Sigmoid colon (tissue), 4 donors: ENCODE data around the gene CCNL2.

Experiments used
- POLR2AphosphoS5 ChIP-seq, 4 donors: sonication (generic); formaldehyde crosslinking; IDR thresholded peaks; one replicate each; pipeline ENCODE4 v1.6.1; 2017; ENCODE audit warnings: antibody characterized with exemption in 4 of 4
- TF ChIP-seq, protein P1 (sequence below), 4 experiments: fragments of 450-650 bp in 3 of 4; fragments of 200-600 bp in 1 of 4; IDR thresholded peaks; one replicate each; pipeline ENCODE4 v1.5.1; 2016 to 2019; ENCODE audit warnings: antibody characterized with exemption in 4 of 4, mild to moderate bottlenecking in 3 of 4, moderate library complexity in 2 of 4

- TF ChIP-seq, protein P1, sequence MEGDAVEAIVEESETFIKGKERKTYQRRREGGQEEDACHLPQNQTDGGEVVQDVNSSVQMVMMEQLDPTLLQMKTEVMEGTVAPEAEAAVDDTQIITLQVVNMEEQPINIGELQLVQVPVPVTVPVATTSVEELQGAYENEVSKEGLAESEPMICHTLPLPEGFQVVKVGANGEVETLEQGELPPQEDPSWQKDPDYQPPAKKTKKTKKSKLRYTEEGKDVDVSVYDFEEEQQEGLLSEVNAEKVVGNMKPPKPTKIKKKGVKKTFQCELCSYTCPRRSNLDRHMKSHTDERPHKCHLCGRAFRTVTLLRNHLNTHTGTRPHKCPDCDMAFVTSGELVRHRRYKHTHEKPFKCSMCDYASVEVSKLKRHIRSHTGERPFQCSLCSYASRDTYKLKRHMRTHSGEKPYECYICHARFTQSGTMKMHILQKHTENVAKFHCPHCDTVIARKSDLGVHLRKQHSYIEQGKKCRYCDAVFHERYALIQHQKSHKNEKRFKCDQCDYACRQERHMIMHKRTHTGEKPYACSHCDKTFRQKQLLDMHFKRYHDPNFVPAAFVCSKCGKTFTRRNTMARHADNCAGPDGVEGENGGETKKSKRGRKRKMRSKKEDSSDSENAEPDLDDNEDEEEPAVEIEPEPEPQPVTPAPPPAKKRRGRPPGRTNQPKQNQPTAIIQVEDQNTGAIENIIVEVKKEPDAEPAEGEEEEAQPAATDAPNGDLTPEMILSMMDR (IDR thresholded peaks at IDR 0.05) = no peak
- TF ChIP-seq POLR2AphosphoS5 (IDR thresholded peaks at IDR 0.05) = no peak
These were observed 41.3 kb upstream of the CCNL2 start for GRCh38 chr1:1440262-1441001.
